Mesodermal cell (in vitro differentiated cells): ENCODE results near the gene KRT35.

Experiments
- H3K27ac ChIP-seq: 2 replicates; pipeline ENCODE4 v1.7.0; 2013; ENCODE audit warnings: mild to moderate bottlenecking, low read depth, low read length, moderate library complexity; ENCODE audit not compliant: severe bottlenecking
- H3K36me3 ChIP-seq: 2 replicates; pipeline ENCODE4 v1.7.1; 2013; ENCODE audit warnings: mild to moderate bottlenecking, low read length, moderate library complexity; ENCODE audit not compliant: control insufficient read depth, insufficient read depth
- H3K4me1 ChIP-seq: one replicate; pipeline ENCODE4 v1.7.1; 2013; ENCODE audit warnings: mild to moderate bottlenecking, low read length; ENCODE audit not compliant: insufficient read depth, control insufficient read depth, poor library complexity, severe bottlenecking
- H3K4me3 ChIP-seq: 2 replicates; pipeline ENCODE4 v1.7.0; 2013; ENCODE audit warnings: low read length, control low read depth, mild to moderate bottlenecking; ENCODE audit not compliant: insufficient read depth, poor library complexity, severe bottlenecking; ENCODE audit errors: extremely low read depth
- H3K9me3 ChIP-seq: 2 replicates; pipeline ENCODE4 v1.7.1; 2013; ENCODE audit warnings: mild to moderate bottlenecking, low read length, moderate library complexity; ENCODE audit not compliant: control insufficient read depth
- WGBS, 2 experiments: methylation state at CpG; one replicate each; pipeline ENCODE4 v1.1.5; 2013; ENCODE audit warnings: missing lambda C conversion rate in 2 of 2; ENCODE audit not compliant: insufficient coverage in 2 of 2; 5-methylcytosine and 5-hydroxymethylcytosine counted together

KRT35 gene

DNA sequence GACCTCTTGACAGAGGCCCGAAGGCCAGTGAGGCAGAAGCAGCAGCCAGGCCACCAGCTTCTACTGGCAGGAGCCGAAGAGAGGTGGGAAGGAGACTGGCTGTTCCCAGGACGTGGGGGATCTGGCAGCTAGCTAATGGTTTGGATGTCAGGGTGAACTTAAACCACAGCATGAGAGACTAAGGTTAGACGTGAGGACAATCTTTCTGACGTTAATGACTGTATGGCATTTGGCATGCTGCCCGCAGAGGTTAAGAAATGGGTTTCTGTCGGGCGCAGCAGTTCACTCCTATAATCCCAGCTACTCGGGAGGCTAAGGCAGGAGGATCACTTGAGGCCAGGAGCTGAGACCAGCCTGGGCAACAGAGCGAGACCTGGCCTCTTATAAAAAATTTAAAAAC is 30.8 kb upstream of the KRT35 start:
- WGBS, 2 experiments = 89 to 91% methylated on average over 9 of the region's 10 CpGs
- H3K27ac ChIP-seq = no peak overlapping the region
- H3K4me3 ChIP-seq = no peak overlapping the region
- H3K36me3 ChIP-seq = no peaks in the 10 kb centered on the region
- H3K4me1 ChIP-seq = no peaks in the 10 kb centered on the region
- no peaks in the 10 kb centered on the region for H3K9me3 ChIP-seq

- Histone ChIP-seq H3K4me1 (no peaks in the 10 kb centered on the region), H3K36me3 (no peaks in the 10 kb centered on the region), H3K9me3 (no peaks in the 10 kb centered on the region), H3K4me3 (no peak overlapping the region), H3K27ac (no peak overlapping the region)
- WGBS, 2 experiments = 52 to 56% methylated on average over 2 of the region's 4 CpGs
Observed at GRCh38 chr17:41511116-41511515, 30.2 kb upstream of the KRT35 start.

DNA sequence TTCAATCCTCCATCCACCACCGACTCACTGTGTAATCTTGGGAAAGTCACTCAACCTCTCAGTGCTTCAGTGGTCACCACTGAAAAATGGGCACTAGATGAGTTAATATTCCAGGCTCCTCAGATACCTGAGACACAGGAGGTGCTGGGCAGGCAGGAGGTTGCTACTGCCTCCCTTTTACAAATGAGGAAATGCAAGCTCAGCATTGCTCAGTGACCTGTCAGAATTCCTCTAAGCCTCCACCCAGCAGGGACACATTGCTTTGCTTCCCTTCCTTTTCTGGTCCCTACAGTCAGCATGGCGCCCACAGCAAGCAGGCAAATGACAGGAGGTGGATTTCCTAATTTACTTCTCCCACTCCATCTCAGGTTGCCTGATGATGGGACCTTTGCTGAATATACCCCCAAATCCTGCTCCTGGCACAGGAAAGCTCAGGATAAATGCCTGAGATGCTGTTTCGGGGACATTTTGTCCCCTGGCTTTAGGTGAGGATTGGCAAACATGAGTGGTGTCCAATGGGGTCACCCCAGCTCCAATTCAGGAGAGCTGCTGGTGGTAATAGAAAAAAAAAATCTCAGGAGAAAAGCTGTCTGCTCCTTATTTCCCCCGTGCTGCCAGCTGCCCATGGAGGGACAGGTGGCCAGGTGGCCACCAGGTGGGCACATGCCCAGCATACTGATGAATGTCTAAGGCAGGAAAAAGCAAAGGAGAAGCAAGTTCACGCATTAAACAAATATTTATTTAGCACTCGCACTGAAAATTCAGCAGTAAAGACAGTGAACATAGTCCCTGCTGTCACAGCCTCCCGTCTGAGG is 29.5 kb upstream of the KRT35 start:
- no peak overlapping the region for H3K27ac ChIP-seq
- 83 to 93% methylated on average over 6 of the region's 7 CpGs for WGBS, 2 experiments
- no peak overlapping the region for H3K4me3 ChIP-seq

GRCh38 chr17:41507315-41507880 is 26.4 kb upstream of the KRT35 start:
- H3K36me3 ChIP-seq = no peaks in the 10 kb centered on the region
- WGBS, 2 experiments = 65 to 82% methylated on average over 5 to 10 of the region's 10 CpGs

More for the DNA sequence above, 29.5 kb upstream of the KRT35 start:
- H3K4me1 ChIP-seq = no peaks in the 10 kb centered on the region
- no peaks in the 10 kb centered on the region for H3K9me3 ChIP-seq
- H3K36me3 ChIP-seq = no peaks in the 10 kb centered on the region

DNA sequence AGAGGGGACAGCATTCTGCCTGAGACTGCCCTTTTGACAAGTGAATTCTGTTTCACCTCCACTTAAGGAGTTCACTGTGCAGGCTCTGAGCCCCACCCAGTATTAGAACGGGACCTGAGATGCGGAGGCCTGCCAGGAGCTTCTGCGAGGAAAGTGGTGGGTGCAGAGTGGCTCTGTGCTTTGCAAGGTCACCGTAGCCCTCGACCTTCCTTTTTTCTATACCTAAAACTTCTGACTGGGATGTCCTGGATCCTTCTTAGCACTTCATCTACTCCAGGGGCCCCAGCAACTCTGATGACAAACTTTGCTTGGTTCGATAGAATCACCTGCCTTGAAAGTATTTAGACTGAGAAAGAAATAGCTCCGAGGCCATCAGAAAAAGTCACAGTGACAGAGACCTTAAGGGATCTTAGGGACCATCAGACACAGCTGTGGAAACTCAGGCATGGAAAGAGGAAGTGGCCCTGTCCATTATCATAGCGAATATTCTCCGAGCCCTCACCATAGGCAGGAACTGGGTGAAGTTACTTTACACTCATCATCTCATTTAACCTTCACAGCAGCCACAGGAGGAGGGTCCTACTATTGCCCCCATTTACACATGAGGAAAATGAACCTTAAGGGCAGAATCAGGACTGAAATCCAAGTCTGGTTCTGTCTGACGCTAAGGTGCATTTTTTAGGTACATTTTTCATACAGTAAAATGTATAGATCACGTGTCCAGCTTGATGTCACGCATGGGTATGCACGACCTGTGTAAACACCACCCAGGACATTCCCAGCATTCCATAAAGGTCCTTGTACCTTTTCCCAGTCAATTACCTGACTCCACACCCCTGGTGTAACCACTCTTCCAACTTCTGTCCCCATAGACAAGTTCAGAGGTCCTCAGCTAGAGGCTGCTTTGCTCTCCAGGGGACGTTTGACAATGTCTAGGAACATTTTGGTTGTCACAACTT is 25.1 kb upstream of the KRT35 start:
- WGBS, 2 experiments = 93 to 95% methylated on average over 9 to 12 of the region's 14 CpGs
- no peaks in the 10 kb centered on the region for H3K4me1 ChIP-seq
- H3K36me3 ChIP-seq = no peaks in the 10 kb centered on the region
- H3K27ac ChIP-seq = no peak overlapping the region
- H3K9me3 ChIP-seq = no peaks in the 10 kb centered on the region
- H3K4me3 ChIP-seq = no peak overlapping the region

More at GRCh38 chr17:41507315-41507880, 26.4 kb upstream of the KRT35 start:
- Histone ChIP-seq H3K27ac (no peak overlapping the region), H3K9me3 (no peaks in the 10 kb centered on the region), H3K4me1 (no peaks in the 10 kb centered on the region), H3K4me3 (no peak overlapping the region)

GRCh38 chr17:41505007-41505808 is 24.3 kb upstream of the KRT35 start, which contains the start of gene KRT13:
TSS of gene KRT13 (minus strand) at chr17:41505612. CDS start at chr17:41505550, 62 bp downstream.
- no peak within 1 kb of the TSS for H3K27ac ChIP-seq
- H3K4me3 ChIP-seq = no peak within 1 kb of the TSS
- H3K36me3 ChIP-seq = no peaks in the 10 kb centered on the region
- H3K4me1 ChIP-seq = peaks cover 5% of the 10 kb centered on the region
- no peaks in the 10 kb centered on the region for H3K9me3 ChIP-seq
- WGBS, 2 experiments = 98 to 100% methylated on average over 7 to 9 of the region's 17 CpGs

DNA sequence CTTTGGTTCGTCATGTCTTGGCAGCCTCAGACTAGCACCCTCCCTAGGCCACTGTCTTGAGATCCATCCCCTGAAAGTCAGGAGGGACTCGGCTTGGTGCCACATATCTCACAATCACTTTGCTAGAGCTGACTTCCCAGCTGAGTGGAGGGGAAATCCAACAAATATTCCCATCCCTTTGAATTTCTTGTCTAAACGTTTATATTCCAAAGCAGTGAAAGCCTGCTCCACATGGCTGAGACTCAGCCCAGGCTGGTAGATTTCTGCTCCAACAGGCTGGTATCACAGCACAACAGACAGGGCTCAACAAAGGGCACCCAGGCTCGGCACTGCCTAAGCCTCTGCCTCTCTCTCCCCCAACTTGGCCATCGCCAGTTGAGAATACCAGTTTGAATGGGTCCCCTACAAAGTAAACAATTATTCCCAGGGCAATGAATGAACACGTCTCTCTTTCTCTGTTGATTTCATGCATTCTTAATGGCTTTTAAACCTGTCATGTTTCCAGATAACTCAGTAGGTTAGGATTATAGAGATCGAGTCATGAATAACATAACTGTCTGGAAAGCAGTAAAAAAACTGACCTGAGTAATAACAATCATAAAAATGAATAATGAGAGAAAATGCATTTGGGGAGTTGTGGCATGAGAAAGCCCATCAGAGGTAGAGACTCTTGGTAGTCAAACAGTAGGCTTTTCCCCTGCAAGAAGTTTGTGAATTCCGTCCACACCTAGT is 23.5 kb upstream of the KRT35 start:
- no peak overlapping the region for H3K4me3 ChIP-seq
- no peaks in the 10 kb centered on the region for H3K9me3 ChIP-seq
- H3K27ac ChIP-seq = no peak overlapping the region
- H3K4me1 ChIP-seq = peaks cover 6% of the 10 kb centered on the region
- WGBS, 2 experiments = 83 to 91% methylated on average over 4 to 7 of the region's 8 CpGs
- H3K36me3 ChIP-seq = no peaks in the 10 kb centered on the region

- 92 to 95% methylated on average over 2 to 4 of the region's 9 CpGs for WGBS, 2 experiments
- peaks cover 6% of the 10 kb centered on the region for H3K4me1 ChIP-seq
- no peak overlapping the region for H3K27ac ChIP-seq
- H3K36me3 ChIP-seq = no peaks in the 10 kb centered on the region
- no peak overlapping the region for H3K4me3 ChIP-seq
- H3K9me3 ChIP-seq = no peaks in the 10 kb centered on the region
Observed at GRCh38 chr17:41503202-41503601, 22.3 kb upstream of the KRT35 start.

- H3K27ac ChIP-seq = no peak overlapping the region
- 68 to 72% methylated on average over 13 to 15 of the region's 15 CpGs for WGBS, 2 experiments
- no peaks in the 10 kb centered on the region for H3K9me3 ChIP-seq
Observed at GRCh38 chr17:41500131-41500911, 19.4 kb upstream of the KRT35 start.

More at GRCh38 chr17:41500131-41500911, 19.4 kb upstream of the KRT35 start:
- Histone ChIP-seq H3K4me1 (peaks cover 6% of the 10 kb centered on the region), H3K4me3 (no peak overlapping the region), H3K36me3 (no peaks in the 10 kb centered on the region)
